Measurements from ENCODE around the gene LEF1.

The LEF1 gene

GRCh38 chr4:108117418-108118182 is 51.1 kb downstream of the LEF1 start:
- DNase-seq (ENCODE audit: low read depth), result no peak
- no peak overlapping the region for H3K4me3 ChIP-seq (ENCODE audit: low read depth, low read length)

GRCh38 chr4:108116423-108117168 is 52.1 kb downstream of the LEF1 start:
- DNase-seq (ENCODE audit: low read depth), result no peak
- H3K4me3 ChIP-seq (ENCODE audit: low read depth, low read length), result no peak overlapping the region

- no peak for DNase-seq (ENCODE audit: low read depth)
- H3K4me3 ChIP-seq (ENCODE audit: low read depth, low read length), result no peak overlapping the region
Observed at GRCh38 chr4:108115168-108115526, 53.6 kb downstream of the LEF1 start.

GRCh38 chr4:108114503-108114902 is 54.2 kb downstream of the LEF1 start:
- no peak for DNase-seq (ENCODE audit: low read depth)
- H3K4me3 ChIP-seq (ENCODE audit: low read depth, low read length), result no peak overlapping the region

GRCh38 chr4:108113229-108113628 is 55.5 kb downstream of the LEF1 start:
- H3K4me3 ChIP-seq (ENCODE audit: low read depth, low read length), result no peak overlapping the region
- DNase-seq (ENCODE audit: low read depth), result no peak

- DNase-seq (ENCODE audit: low read depth), result no peak
Observed at GRCh38 chr4:108111781-108112180, 57.0 kb downstream of the LEF1 start.

GRCh38 chr4:108110450-108110849 is 58.3 kb downstream of the LEF1 start:
- no peak overlapping the region for H3K4me3 ChIP-seq (ENCODE audit: low read depth, low read length)
- no peak for DNase-seq (ENCODE audit: low read depth)

More at GRCh38 chr4:108111781-108112180, 57.0 kb downstream of the LEF1 start:
- no peak overlapping the region for H3K4me3 ChIP-seq (ENCODE audit: low read depth, low read length)

GRCh38 chr4:108109997-108110416 is 58.7 kb downstream of the LEF1 start:
- no peak for DNase-seq (ENCODE audit: low read depth)
- no peak overlapping the region for H3K4me3 ChIP-seq (ENCODE audit: low read depth, low read length)

- H3K4me3 ChIP-seq (ENCODE audit: low read depth, low read length), result no peak overlapping the region
- no peak for DNase-seq (ENCODE audit: low read depth)
Observed at GRCh38 chr4:108109111-108109510, 59.6 kb downstream of the LEF1 start.

GRCh38 chr4:108107729-108108382 is 60.9 kb downstream of the LEF1 start:
- DNase-seq (ENCODE audit: low read depth), result no peak
- no peak overlapping the region for H3K4me3 ChIP-seq (ENCODE audit: low read depth, low read length)

- H3K4me3 ChIP-seq (ENCODE audit: low read depth, low read length), result no peak overlapping the region
- no peak for DNase-seq (ENCODE audit: low read depth)
Observed at GRCh38 chr4:108107101-108107500, 61.6 kb downstream of the LEF1 start.

GRCh38 chr4:108106186-108106585 is 62.5 kb downstream of the LEF1 start:
- H3K4me3 ChIP-seq (ENCODE audit: low read depth, low read length), result no peak overlapping the region
- DNase-seq (ENCODE audit: low read depth), result no peak

- no peak overlapping the region for H3K4me3 ChIP-seq (ENCODE audit: low read depth, low read length)
- DNase-seq (ENCODE audit: low read depth), result no peak
Observed at GRCh38 chr4:108103099-108103862, 65.5 kb downstream of the LEF1 start.

GRCh38 chr4:108100827-108101226 is 67.9 kb downstream of the LEF1 start:
- no peak overlapping the region for H3K4me3 ChIP-seq (ENCODE audit: low read depth, low read length)
- no peak for DNase-seq (ENCODE audit: low read depth)

- H3K4me3 ChIP-seq (ENCODE audit: low read depth, low read length), result no peak overlapping the region
- DNase-seq (ENCODE audit: low read depth), result no peak
Observed at GRCh38 chr4:108099838-108100237, 68.9 kb downstream of the LEF1 start.

- no peak for DNase-seq (ENCODE audit: low read depth)
- no peak overlapping the region for H3K4me3 ChIP-seq (ENCODE audit: low read depth, low read length)
Observed at GRCh38 chr4:108097990-108098553, 70.7 kb downstream of the LEF1 start.

- H3K4me3 ChIP-seq (ENCODE audit: low read depth, low read length), result no peak overlapping the region
- DNase-seq (ENCODE audit: low read depth), result no peak
Observed at GRCh38 chr4:108094923-108095482, 73.7 kb downstream of the LEF1 start.

GRCh38 chr4:108094131-108094530 is 74.6 kb downstream of the LEF1 start:
- no peak overlapping the region for H3K4me3 ChIP-seq (ENCODE audit: low read depth, low read length)
- DNase-seq (ENCODE audit: low read depth), result no peak

GRCh38 chr4:108092288-108092687 is 76.4 kb downstream of the LEF1 start:
- H3K4me3 ChIP-seq (ENCODE audit: low read depth, low read length), result no peak overlapping the region
- no peak for DNase-seq (ENCODE audit: low read depth)

All from skeletal muscle cell (primary cell).